SK-N-MC (cell line): ENCODE results near the gene LAMC3.

Source experiments
- EZH2 ChIP-seq: fragments of 200-600 bp; sonication (generic); IDR thresholded peaks from one replicate; pipeline ENCODE4 v1.6.1; 2017; ENCODE audit warnings: antibody characterized with exemption
- POLR2AphosphoS5 ChIP-seq: IDR thresholded peaks from 2 replicates; pipeline ENCODE4 v1.6.1; 2012; ENCODE audit warnings: mild to moderate bottlenecking, low read depth, low read length, borderline replicate concordance

- no peak for TF ChIP-seq EZH2
- TF ChIP-seq POLR2AphosphoS5: no peak
Observed at GRCh38 chr9:131095666-131096268, 86.8 kb downstream of the LAMC3 start.
